ENCODE results near the gene C1orf159. TPM values are rescaled to one million over a fixed set of nuclear protein-coding genes. Genes with fewer than 3 reads are reported as not detected.

Gene C1orf159
- total and polyA plus RNA-seq, 2 experiments from 2014 or later = 9.6 to 21.5 TPM

DNA sequence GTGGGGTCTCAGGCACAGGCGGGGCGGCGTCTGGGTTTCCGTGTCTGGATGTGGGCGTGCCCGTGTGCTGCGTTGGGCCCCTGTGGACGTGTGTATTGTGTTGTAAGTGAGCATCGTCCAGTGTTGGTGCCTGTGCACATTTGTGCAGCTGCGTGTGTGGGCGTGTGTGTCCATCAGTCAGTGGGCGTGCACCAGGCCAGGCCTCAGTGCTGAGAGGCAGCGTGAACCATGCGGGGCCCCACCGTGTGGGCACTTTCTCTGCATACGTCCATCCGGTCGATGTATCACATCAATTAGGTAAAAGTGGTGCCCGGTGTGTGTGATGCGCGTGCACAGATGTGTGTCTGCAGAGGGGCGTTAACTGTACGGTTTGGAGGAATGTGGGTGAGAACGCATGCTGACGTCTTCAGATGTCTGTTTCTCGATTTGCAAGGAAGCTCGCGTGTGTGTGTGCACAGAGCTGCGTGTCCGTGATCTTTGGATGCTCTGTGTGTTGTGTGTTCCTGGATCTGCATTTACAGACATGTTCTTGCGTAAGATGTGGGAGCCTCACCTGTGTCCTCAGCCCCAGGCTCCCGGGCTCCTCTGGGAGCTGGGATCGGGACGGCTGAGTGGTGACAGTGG is 71.3 kb downstream of the C1orf159 start:
- no peak overlapping the region for H3K4me3 ChIP-seq
- no peak overlapping the region for H3K4me2 ChIP-seq
- TF ChIP-seq EZH2 (IDR thresholded peaks at IDR 0.05; ENCODE audit: low read depth, unreplicated experiment) = no peak
- no peak for TF ChIP-seq STAT1 (IDR thresholded peaks at IDR 0.05; ENCODE audit: unreplicated experiment)
- TF ChIP-seq, protein P1, sequence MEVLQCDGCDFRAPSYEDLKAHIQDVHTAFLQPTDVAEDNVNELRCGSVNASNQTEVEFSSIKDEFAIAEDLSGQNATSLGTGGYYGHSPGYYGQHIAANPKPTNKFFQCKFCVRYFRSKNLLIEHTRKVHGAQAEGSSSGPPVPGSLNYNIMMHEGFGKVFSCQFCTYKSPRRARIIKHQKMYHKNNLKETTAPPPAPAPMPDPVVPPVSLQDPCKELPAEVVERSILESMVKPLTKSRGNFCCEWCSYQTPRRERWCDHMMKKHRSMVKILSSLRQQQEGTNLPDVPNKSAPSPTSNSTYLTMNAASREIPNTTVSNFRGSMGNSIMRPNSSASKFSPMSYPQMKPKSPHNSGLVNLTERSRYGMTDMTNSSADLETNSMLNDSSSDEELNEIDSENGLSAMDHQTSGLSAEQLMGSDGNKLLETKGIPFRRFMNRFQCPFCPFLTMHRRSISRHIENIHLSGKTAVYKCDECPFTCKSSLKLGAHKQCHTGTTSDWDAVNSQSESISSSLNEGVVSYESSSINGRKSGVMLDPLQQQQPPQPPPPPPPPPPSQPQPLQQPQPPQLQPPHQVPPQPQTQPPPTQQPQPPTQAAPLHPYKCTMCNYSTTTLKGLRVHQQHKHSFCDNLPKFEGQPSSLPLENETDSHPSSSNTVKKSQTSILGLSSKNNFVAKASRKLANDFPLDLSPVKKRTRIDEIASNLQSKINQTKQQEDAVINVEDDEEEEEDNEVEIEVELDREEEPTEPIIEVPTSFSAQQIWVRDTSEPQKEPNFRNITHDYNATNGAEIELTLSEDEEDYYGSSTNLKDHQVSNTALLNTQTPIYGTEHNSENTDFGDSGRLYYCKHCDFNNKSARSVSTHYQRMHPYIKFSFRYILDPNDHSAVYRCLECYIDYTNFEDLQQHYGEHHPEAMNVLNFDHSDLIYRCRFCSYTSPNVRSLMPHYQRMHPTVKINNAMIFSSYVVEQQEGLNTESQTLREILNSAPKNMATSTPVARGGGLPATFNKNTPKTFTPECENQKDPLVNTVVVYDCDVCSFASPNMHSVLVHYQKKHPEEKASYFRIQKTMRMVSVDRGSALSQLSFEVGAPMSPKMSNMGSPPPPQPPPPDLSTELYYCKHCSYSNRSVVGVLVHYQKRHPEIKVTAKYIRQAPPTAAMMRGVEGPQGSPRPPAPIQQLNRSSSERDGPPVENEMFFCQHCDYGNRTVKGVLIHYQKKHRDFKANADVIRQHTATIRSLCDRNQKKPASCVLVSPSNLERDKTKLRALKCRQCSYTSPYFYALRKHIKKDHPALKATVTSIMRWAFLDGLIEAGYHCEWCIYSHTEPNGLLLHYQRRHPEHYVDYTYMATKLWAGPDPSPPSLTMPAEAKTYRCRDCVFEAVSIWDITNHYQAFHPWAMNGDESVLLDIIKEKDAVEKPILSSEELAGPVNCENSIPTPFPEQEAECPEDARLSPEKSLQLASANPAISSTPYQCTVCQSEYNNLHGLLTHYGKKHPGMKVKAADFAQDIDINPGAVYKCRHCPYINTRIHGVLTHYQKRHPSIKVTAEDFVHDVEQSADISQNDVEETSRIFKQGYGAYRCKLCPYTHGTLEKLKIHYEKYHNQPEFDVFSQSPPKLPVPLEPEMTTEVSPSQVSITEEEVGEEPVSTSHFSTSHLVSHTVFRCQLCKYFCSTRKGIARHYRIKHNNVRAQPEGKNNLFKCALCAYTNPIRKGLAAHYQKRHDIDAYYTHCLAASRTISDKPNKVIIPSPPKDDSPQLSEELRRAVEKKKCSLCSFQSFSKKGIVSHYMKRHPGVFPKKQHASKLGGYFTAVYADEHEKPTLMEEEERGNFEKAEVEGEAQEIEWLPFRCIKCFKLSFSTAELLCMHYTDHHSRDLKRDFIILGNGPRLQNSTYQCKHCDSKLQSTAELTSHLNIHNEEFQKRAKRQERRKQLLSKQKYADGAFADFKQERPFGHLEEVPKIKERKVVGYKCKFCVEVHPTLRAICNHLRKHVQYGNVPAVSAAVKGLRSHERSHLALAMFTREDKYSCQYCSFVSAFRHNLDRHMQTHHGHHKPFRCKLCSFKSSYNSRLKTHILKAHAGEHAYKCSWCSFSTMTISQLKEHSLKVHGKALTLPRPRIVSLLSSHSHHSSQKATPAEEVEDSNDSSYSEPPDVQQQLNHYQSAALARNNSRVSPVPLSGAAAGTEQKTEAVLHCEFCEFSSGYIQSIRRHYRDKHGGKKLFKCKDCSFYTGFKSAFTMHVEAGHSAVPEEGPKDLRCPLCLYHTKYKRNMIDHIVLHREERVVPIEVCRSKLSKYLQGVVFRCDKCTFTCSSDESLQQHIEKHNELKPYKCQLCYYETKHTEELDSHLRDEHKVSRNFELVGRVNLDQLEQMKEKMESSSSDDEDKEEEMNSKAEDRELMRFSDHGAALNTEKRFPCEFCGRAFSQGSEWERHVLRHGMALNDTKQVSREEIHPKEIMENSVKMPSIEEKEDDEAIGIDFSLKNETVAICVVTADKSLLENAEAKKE (CRISPR knock-in tag; IDR thresholded peaks at IDR 0.05) = no peak
- no peak for TF ChIP-seq ZNF331 (CRISPR knock-in tag; IDR thresholded peaks at IDR 0.05; ENCODE audit: low read depth)
- TF ChIP-seq, protein P2, sequence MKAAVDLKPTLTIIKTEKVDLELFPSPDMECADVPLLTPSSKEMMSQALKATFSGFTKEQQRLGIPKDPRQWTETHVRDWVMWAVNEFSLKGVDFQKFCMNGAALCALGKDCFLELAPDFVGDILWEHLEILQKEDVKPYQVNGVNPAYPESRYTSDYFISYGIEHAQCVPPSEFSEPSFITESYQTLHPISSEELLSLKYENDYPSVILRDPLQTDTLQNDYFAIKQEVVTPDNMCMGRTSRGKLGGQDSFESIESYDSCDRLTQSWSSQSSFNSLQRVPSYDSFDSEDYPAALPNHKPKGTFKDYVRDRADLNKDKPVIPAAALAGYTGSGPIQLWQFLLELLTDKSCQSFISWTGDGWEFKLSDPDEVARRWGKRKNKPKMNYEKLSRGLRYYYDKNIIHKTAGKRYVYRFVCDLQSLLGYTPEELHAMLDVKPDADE (IDR thresholded peaks at IDR 0.05) = no peak
- TF ChIP-seq, protein P3, sequence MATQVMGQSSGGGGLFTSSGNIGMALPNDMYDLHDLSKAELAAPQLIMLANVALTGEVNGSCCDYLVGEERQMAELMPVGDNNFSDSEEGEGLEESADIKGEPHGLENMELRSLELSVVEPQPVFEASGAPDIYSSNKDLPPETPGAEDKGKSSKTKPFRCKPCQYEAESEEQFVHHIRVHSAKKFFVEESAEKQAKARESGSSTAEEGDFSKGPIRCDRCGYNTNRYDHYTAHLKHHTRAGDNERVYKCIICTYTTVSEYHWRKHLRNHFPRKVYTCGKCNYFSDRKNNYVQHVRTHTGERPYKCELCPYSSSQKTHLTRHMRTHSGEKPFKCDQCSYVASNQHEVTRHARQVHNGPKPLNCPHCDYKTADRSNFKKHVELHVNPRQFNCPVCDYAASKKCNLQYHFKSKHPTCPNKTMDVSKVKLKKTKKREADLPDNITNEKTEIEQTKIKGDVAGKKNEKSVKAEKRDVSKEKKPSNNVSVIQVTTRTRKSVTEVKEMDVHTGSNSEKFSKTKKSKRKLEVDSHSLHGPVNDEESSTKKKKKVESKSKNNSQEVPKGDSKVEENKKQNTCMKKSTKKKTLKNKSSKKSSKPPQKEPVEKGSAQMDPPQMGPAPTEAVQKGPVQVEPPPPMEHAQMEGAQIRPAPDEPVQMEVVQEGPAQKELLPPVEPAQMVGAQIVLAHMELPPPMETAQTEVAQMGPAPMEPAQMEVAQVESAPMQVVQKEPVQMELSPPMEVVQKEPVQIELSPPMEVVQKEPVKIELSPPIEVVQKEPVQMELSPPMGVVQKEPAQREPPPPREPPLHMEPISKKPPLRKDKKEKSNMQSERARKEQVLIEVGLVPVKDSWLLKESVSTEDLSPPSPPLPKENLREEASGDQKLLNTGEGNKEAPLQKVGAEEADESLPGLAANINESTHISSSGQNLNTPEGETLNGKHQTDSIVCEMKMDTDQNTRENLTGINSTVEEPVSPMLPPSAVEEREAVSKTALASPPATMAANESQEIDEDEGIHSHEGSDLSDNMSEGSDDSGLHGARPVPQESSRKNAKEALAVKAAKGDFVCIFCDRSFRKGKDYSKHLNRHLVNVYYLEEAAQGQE (IDR thresholded peaks at IDR 0.05; ENCODE audit: unreplicated experiment) = no peak
- H2AFZ ChIP-seq = no peak overlapping the region
- no peaks in the 10 kb centered on the region for H3K36me3 ChIP-seq (ENCODE audit: insufficient read depth)
- H3K9me3 Mint-ChIP-seq = no peaks in the 10 kb centered on the region
- peaks cover 15% of the 10 kb centered on the region for H3K27me3 Mint-ChIP-seq (ENCODE audit: insufficient read depth, low read depth, poor library complexity)
- H3K9me2 ChIP-seq (ENCODE audit: insufficient read depth) = no peaks in the 10 kb centered on the region
- DNase-seq (ENCODE audit: low spot score) = no peak
- peaks cover 18% of the 10 kb centered on the region for H3K36me3 Mint-ChIP-seq (ENCODE audit: low read depth)
- peaks cover 3% of the 10 kb centered on the region; the same call in 1 of the 2 replicates for H3K4me1 ChIP-seq (ENCODE audit: insufficient read depth)
- no peaks in the 10 kb centered on the region for H3F3A ChIP-seq (replicated peaks; ENCODE audit: low read depth)
- no peak for ATAC-seq
- H3K4me1 Mint-ChIP-seq = peaks cover 3% of the 10 kb centered on the region; the same call in 2 of the 3 replicates
- H3K79me2 ChIP-seq (replicated peaks; ENCODE audit: insufficient read depth) = no peaks in the 10 kb centered on the region
- H4K20me1 ChIP-seq (replicated peaks; ENCODE audit: insufficient read depth) = peaks cover 4% of the 10 kb centered on the region; the same call in 1 of the 2 replicates
- no peak overlapping the region for H3K27ac Mint-ChIP-seq
- H3K27me3 ChIP-seq (ENCODE audit: insufficient read depth) = peaks cover 9% of the 10 kb centered on the region
- H3K27ac ChIP-seq (ENCODE audit: low read depth) = no peak overlapping the region
- H3K4me3 Mint-ChIP-seq = no peak overlapping the region; the same call in 2 of the 3 replicates
